GM23338 (cell line): Measurements from ENCODE around the gene PLD6. TPM values are rescaled to one million over a fixed set of nuclear protein-coding genes. Genes with fewer than 3 reads are reported as not detected.

Experiments used
- ATAC-seq: fragments of 200-7000 bp; cut with Tn5 transposase; 3 replicates; pipeline ENCODE4 v1.9.1; 2020
- DNase-seq: peaks from one replicate; pipeline ENCODE4 v3.0.0-alpha.2; 2015; ENCODE audit warnings: low spot score
- H2AFZ ChIP-seq: fragments of 200-600 bp; sonication (generic); 2 replicates; pipeline ENCODE4 v1.8.0; 2016; ENCODE audit warnings: antibody characterized with exemption, mild to moderate bottlenecking, moderate library complexity
- H3F3A ChIP-seq: fragments of 200-600 bp; sonication (generic); replicated peaks from 2 replicates; pipeline ENCODE4 v1.8.0; 2017; ENCODE audit warnings: antibody characterized with exemption, mixed run types, low read depth
- H3K27ac ChIP-seq: fragments of 200-600 bp; sonication (generic); 2 replicates; pipeline ENCODE4 v1.6.1; 2016; ENCODE audit warnings: low read depth
- H3K27me3 ChIP-seq: fragments of 200-600 bp; sonication (generic); 2 replicates; pipeline ENCODE4 v1.8.0; 2016; ENCODE audit warnings: mild to moderate bottlenecking, mixed run types, moderate library complexity; ENCODE audit not compliant: insufficient read depth
- H3K36me3 ChIP-seq: fragments of 200-600 bp; sonication (generic); 2 replicates; pipeline ENCODE4 v1.8.0; 2016; ENCODE audit warnings: mild to moderate bottlenecking; ENCODE audit not compliant: insufficient read depth
- H3K4me1 ChIP-seq: fragments of 200-600 bp; sonication (generic); 2 replicates; pipeline ENCODE4 v1.8.0; 2016; ENCODE audit warnings: mild to moderate bottlenecking, moderate library complexity; ENCODE audit not compliant: insufficient read depth
- H3K4me2 ChIP-seq: fragments of 200-600 bp; sonication (generic); 2 replicates; pipeline ENCODE4 v1.7.1; 2017; ENCODE audit warnings: mixed run types
- H3K4me3 ChIP-seq: fragments of 200-600 bp; sonication (generic); 2 replicates; pipeline ENCODE4 v1.6.1; 2016; ENCODE audit warnings: mixed run types
- H3K79me2 ChIP-seq: fragments of 200-600 bp; sonication (generic); replicated peaks from 2 replicates; pipeline ENCODE4 v1.8.0; 2017; ENCODE audit warnings: mild to moderate bottlenecking; ENCODE audit not compliant: insufficient read depth
- H3K9me2 ChIP-seq: fragments of 200-600 bp; sonication (generic); 2 replicates; pipeline ENCODE4 v1.8.0; 2017; ENCODE audit not compliant: insufficient read depth
- H4K20me1 ChIP-seq: fragments of 200-600 bp; sonication (generic); replicated peaks from 2 replicates; pipeline ENCODE4 v1.8.0; 2017; ENCODE audit warnings: mild to moderate bottlenecking; ENCODE audit not compliant: insufficient read depth
- H3K27ac Mint-ChIP-seq: 2 replicates; pipeline ENCODE4 v1.8.0; 2020; ENCODE audit warnings: inconsistent platforms, mild to moderate bottlenecking, moderate library complexity, mixed read lengths
- H3K27me3 Mint-ChIP-seq: 3 replicates; pipeline ENCODE4 v1.8.0; 2022; ENCODE audit warnings: low read depth, mild to moderate bottlenecking, moderate library complexity, mixed read lengths, inconsistent platforms; ENCODE audit not compliant: insufficient read depth, poor library complexity
- H3K36me3 Mint-ChIP-seq: 3 replicates; pipeline ENCODE4 v1.8.0; 2021; ENCODE audit warnings: low read depth, mild to moderate bottlenecking, inconsistent platforms, moderate library complexity, mixed read lengths
- H3K4me1 Mint-ChIP-seq: 3 replicates; pipeline ENCODE4 v1.8.0; 2020; ENCODE audit warnings: mild to moderate bottlenecking, inconsistent platforms, mixed read lengths
- H3K4me3 Mint-ChIP-seq: 3 replicates; pipeline ENCODE4 v1.8.0; 2021; ENCODE audit warnings: moderate library complexity, mild to moderate bottlenecking, inconsistent platforms, mixed read lengths
- H3K9me3 Mint-ChIP-seq: 3 replicates; pipeline ENCODE4 v1.8.0; 2020; ENCODE audit warnings: moderate library complexity, mild to moderate bottlenecking, inconsistent platforms, mixed read lengths
- CREB1 ChIP-seq: fragments of 250-450 bp; sonication (Bioruptor Pico); IDR thresholded peaks from 2 replicates; pipeline ENCODE4 v1.5.0; 2020; ENCODE audit warnings: low read depth, mild to moderate bottlenecking, moderate library complexity
- EZH2phosphoT487 ChIP-seq: fragments of 200-600 bp; sonication (generic); IDR thresholded peaks from one replicate; pipeline ENCODE4 v1.8.1; 2018; ENCODE audit warnings: antibody characterized with exemption; ENCODE audit not compliant: unreplicated experiment
- JUNB ChIP-seq: IDR thresholded peaks from one replicate; pipeline ENCODE4 v1.6.1; 2016; ENCODE audit warnings: antibody characterized with exemption; ENCODE audit not compliant: unreplicated experiment
- NANOG ChIP-seq: IDR thresholded peaks from 2 replicates; pipeline ENCODE4 v1.6.1; 2016; ENCODE audit warnings: antibody characterized with exemption, borderline replicate concordance
- POLR2AphosphoS5 ChIP-seq: IDR thresholded peaks from 2 replicates; pipeline ENCODE4 v1.6.1; 2016; ENCODE audit warnings: antibody characterized with exemption, low read depth
- STAT1 ChIP-seq: IDR thresholded peaks from one replicate; pipeline ENCODE4 v1.6.1; 2016; ENCODE audit warnings: antibody characterized with exemption; ENCODE audit not compliant: unreplicated experiment
- polyA plus RNA-seq: library from polyadenylated mRNA; unstranded; fragments of >200 nt; fragmentation: Nextera tagmentation; extraction: Ambion mirVana; gene quantifications from 2 replicates; pipeline ENCODE4 v1.2.1, GENCODE V29; 2016
- total RNA-seq: library from RNA; depleted of rRNA; stranded (reverse); fragments of >200 nt; shearing (Covaris generic); gene quantifications from 2 replicates; pipeline ENCODE4 v1.2.3, GENCODE V29; 2014
- TF ChIP-seq, protein P1 (sequence below): IDR thresholded peaks from 2 replicates; pipeline ENCODE4 v1.6.1; 2016; ENCODE audit warnings: antibody characterized with exemption
- TF ChIP-seq, protein P2 (sequence below): fragments of 250-450 bp; sonication (Bioruptor Pico); IDR thresholded peaks from 2 replicates; pipeline ENCODE4 v1.5.0; 2020; ENCODE audit warnings: mild to moderate bottlenecking, moderate library complexity

Gene PLD6
- total and polyA plus RNA-seq, 2 experiments from 2014 or later: not detected

DNA sequence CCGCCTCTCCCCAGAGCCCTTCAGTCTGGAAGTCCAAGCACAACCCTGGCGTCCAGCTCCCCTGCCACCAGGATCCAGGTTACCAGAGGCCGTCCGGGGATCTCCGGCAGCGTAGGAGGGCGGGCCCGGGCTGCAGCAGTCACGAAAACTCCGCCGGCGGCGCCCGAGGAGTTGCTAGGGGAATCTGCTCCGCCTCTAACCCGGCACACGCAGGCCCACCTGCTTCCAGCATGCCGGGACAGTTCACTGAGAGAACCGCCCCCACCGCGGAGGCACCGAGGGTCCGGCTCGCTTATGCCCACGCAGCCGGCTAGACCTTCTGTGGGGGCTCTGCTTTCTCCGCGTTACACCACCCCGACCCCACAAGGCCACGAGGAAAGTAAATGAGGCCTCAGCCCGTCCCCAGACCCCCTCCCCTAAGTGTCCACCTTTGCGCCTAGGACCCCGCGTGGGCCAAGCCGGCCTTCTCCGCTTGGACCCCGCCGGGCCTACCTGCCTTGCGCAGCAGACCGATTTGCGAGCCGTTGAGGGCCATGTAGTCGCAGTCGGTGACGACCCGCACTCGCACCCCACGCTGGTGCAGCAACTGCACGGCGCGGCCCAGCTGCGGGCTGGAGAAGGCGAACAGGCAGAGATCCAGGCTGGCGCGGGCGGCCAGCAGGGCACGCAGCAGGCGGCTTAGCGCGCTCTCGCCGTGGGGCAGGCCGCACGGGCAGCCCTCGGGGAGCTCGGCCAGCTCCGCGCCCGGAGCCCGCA, 587 bp downstream of the PLD6 start (continued):
- TF ChIP-seq CREB1 (CRISPR knock-in tag) (no peak), JUNB (no peak)
- TF ChIP-seq, protein P1, sequence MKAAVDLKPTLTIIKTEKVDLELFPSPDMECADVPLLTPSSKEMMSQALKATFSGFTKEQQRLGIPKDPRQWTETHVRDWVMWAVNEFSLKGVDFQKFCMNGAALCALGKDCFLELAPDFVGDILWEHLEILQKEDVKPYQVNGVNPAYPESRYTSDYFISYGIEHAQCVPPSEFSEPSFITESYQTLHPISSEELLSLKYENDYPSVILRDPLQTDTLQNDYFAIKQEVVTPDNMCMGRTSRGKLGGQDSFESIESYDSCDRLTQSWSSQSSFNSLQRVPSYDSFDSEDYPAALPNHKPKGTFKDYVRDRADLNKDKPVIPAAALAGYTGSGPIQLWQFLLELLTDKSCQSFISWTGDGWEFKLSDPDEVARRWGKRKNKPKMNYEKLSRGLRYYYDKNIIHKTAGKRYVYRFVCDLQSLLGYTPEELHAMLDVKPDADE: no peak

DNA sequence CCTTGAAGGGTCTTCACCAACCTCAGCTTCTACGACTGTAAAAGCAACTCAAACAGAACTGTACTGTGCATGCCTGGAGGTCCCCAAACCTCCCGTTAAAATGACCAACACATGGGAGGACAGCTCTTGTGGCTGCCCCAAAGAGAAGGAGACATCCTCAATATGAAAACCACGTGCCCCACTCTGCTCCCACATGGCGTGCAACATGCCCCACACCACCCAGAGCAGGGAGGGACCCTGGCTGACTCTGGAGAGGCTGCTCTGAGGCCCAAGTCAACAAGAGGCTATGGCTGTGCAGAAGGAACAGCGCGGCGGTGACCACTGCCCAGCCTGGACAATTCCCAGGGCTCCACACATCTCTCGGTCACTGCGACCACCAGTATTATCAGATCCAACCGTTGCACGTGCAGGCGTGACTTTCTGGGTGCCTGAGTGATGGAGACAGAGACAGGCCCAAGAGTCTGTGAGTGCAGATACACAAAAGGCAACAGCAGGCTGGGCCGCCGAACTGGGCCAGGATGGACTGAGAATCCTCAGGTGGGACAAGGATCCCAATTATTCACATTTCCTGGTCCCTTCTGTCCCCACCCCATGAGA, 1.4 kb downstream of the PLD6 start:
- H3K4me3 Mint-ChIP-seq: no peak overlapping the region
- Histone ChIP-seq H3K79me2 (no peaks in the 10 kb centered on the region), H3K27ac (no peak overlapping the region), H3K4me3 (no peak overlapping the region), H3K4me1 (no peaks in the 10 kb centered on the region), H3K9me2 (no peaks in the 10 kb centered on the region), H3F3A (peaks cover 3% of the 10 kb centered on the region; the same call in 1 of the 2 replicates), H3K27me3 (no peaks in the 10 kb centered on the region), H4K20me1 (no peaks in the 10 kb centered on the region), H3K4me2 (no peak overlapping the region), H3K36me3 (no peaks in the 10 kb centered on the region), H2AFZ (no peak overlapping the region)
- TF ChIP-seq NANOG (no peak), POLR2AphosphoS5 (no peak), STAT1 (no peak), EZH2phosphoT487 (no peak)
- TF ChIP-seq, protein P2, sequence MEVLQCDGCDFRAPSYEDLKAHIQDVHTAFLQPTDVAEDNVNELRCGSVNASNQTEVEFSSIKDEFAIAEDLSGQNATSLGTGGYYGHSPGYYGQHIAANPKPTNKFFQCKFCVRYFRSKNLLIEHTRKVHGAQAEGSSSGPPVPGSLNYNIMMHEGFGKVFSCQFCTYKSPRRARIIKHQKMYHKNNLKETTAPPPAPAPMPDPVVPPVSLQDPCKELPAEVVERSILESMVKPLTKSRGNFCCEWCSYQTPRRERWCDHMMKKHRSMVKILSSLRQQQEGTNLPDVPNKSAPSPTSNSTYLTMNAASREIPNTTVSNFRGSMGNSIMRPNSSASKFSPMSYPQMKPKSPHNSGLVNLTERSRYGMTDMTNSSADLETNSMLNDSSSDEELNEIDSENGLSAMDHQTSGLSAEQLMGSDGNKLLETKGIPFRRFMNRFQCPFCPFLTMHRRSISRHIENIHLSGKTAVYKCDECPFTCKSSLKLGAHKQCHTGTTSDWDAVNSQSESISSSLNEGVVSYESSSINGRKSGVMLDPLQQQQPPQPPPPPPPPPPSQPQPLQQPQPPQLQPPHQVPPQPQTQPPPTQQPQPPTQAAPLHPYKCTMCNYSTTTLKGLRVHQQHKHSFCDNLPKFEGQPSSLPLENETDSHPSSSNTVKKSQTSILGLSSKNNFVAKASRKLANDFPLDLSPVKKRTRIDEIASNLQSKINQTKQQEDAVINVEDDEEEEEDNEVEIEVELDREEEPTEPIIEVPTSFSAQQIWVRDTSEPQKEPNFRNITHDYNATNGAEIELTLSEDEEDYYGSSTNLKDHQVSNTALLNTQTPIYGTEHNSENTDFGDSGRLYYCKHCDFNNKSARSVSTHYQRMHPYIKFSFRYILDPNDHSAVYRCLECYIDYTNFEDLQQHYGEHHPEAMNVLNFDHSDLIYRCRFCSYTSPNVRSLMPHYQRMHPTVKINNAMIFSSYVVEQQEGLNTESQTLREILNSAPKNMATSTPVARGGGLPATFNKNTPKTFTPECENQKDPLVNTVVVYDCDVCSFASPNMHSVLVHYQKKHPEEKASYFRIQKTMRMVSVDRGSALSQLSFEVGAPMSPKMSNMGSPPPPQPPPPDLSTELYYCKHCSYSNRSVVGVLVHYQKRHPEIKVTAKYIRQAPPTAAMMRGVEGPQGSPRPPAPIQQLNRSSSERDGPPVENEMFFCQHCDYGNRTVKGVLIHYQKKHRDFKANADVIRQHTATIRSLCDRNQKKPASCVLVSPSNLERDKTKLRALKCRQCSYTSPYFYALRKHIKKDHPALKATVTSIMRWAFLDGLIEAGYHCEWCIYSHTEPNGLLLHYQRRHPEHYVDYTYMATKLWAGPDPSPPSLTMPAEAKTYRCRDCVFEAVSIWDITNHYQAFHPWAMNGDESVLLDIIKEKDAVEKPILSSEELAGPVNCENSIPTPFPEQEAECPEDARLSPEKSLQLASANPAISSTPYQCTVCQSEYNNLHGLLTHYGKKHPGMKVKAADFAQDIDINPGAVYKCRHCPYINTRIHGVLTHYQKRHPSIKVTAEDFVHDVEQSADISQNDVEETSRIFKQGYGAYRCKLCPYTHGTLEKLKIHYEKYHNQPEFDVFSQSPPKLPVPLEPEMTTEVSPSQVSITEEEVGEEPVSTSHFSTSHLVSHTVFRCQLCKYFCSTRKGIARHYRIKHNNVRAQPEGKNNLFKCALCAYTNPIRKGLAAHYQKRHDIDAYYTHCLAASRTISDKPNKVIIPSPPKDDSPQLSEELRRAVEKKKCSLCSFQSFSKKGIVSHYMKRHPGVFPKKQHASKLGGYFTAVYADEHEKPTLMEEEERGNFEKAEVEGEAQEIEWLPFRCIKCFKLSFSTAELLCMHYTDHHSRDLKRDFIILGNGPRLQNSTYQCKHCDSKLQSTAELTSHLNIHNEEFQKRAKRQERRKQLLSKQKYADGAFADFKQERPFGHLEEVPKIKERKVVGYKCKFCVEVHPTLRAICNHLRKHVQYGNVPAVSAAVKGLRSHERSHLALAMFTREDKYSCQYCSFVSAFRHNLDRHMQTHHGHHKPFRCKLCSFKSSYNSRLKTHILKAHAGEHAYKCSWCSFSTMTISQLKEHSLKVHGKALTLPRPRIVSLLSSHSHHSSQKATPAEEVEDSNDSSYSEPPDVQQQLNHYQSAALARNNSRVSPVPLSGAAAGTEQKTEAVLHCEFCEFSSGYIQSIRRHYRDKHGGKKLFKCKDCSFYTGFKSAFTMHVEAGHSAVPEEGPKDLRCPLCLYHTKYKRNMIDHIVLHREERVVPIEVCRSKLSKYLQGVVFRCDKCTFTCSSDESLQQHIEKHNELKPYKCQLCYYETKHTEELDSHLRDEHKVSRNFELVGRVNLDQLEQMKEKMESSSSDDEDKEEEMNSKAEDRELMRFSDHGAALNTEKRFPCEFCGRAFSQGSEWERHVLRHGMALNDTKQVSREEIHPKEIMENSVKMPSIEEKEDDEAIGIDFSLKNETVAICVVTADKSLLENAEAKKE: no peak
- DNase-seq (no peak), ATAC-seq (no peak)
- peaks cover 17% of the 10 kb centered on the region for H3K27me3 Mint-ChIP-seq
- H3K27ac Mint-ChIP-seq: no peak overlapping the region
- H3K4me1 Mint-ChIP-seq: no peaks in the 10 kb centered on the region; the same call in 2 of the 3 replicates
- no peaks in the 10 kb centered on the region for H3K9me3 Mint-ChIP-seq
- H3K36me3 Mint-ChIP-seq: no peaks in the 10 kb centered on the region
